Ascending aorta (tissue), 2 donors: ENCODE measurements around the gene GRPEL1. TPM values are rescaled to one million over a fixed set of nuclear protein-coding genes. Genes with fewer than 3 reads are reported as not detected.

Experiments
- DNase-seq, 2 donors: peaks; one replicate each; pipeline ENCODE4 v3.0.0-alpha.2; 2019; ENCODE audit warnings: low spot score in 2 of 2
- H3K27ac ChIP-seq, 2 donors: fragments of 200-600 bp; sonication (generic); one replicate each; pipeline ENCODE4 v1.5.1; 2016 to 2017; ENCODE audit warnings: mild to moderate bottlenecking in 1 of 2
- H3K27me3 ChIP-seq: fragments of 200-600 bp; sonication (generic); one replicate; pipeline ENCODE4 v1.5.1; 2017
- H3K36me3 ChIP-seq, 2 donors: fragments of 200-600 bp; sonication (generic); one replicate each; pipeline ENCODE4 v1.5.1; 2016
- H3K4me1 ChIP-seq, 2 donors: fragments of 200-600 bp; sonication (generic); one replicate each; pipeline ENCODE4 v1.5.1; 2016 to 2017; ENCODE audit warnings: mild to moderate bottlenecking in 1 of 2
- H3K4me3 ChIP-seq, 2 donors: fragments of 200-600 bp; sonication (generic); one replicate each; pipeline ENCODE4 v1.5.1; 2016 to 2017; ENCODE audit warnings: mild to moderate bottlenecking in 1 of 2
- H3K9me3 ChIP-seq, 2 donors: fragments of 200-600 bp; sonication (generic); one replicate each; pipeline ENCODE4 v1.5.1; 2016
- CTCF ChIP-seq, 3 experiments: fragments of 200-600 bp in 2 of 3; fragments of 450-650 bp in 1 of 3; sonication (generic) in 2 of 3; IDR thresholded peaks; one replicate each; pipeline ENCODE4 v1.5.1; 2016 to 2019; ENCODE audit warnings: antibody characterized with exemption in 3 of 3, mild to moderate bottlenecking in 1 of 3, moderate library complexity in 1 of 3
- intact Hi-C: fragments of 100-400 bp; cut with DNase I; formaldehyde crosslinking; loops from one replicate; pipeline ENCODE4 v1.15.1; 2023
- total RNA-seq: library from RNA; depleted of rRNA; stranded (reverse); fragments of >200 nt; gene quantifications from one replicate; pipeline ENCODE4 v1.1.0, GENCODE V29; 2016

Gene GRPEL1
- total RNA-seq, 1 donor from 2014 or later, result 42.5 TPM

- no peaks in the 10 kb centered on the region for H3K27me3 ChIP-seq
- no peaks in the 10 kb centered on the region for H3K9me3 ChIP-seq
- peaks cover 50 to 78% of the 10 kb centered on the region in 2 donors for H3K36me3 ChIP-seq
- TF ChIP-seq CTCF (IDR thresholded peaks at IDR 0.05), result no peak
- DNase-seq, result no peak
- H3K4me1 ChIP-seq, result no peaks in the 10 kb centered on the region
- H3K4me3 ChIP-seq, result no peak overlapping the region
- intact Hi-C loops, result no loop called here
- H3K27ac ChIP-seq, result no peak overlapping the region
Observed at GRCh38 chr4:7016086-7016485, 51.8 kb downstream of the GRPEL1 start.

- no peak overlapping the region for H3K4me3 ChIP-seq
- no peak for TF ChIP-seq CTCF (IDR thresholded peaks at IDR 0.05)
- peaks cover 49 to 78% of the 10 kb centered on the region in 2 donors for H3K36me3 ChIP-seq
- no peak overlapping the region for H3K27ac ChIP-seq
- H3K9me3 ChIP-seq, result no peaks in the 10 kb centered on the region
- intact Hi-C loops, result no loop called here
- DNase-seq, result no peak
- H3K27me3 ChIP-seq, result no peaks in the 10 kb centered on the region
- H3K4me1 ChIP-seq, result no peaks in the 10 kb centered on the region
Observed at GRCh38 chr4:7015383-7016035, 52.4 kb downstream of the GRPEL1 start.

GRCh38 chr4:7014815-7015214 is 53.0 kb downstream of the GRPEL1 start:
- H3K36me3 ChIP-seq, result peaks cover 49 to 85% of the 10 kb centered on the region in 2 donors

GRCh38 chr4:7013175-7013574 is 54.7 kb downstream of the GRPEL1 start:
- peaks cover 44 to 88% of the 10 kb centered on the region in 2 donors for H3K36me3 ChIP-seq
- H3K27ac ChIP-seq, result no peak overlapping the region
- no peaks in the 10 kb centered on the region for H3K9me3 ChIP-seq
- H3K4me3 ChIP-seq, result no peak overlapping the region
- intact Hi-C loops, result no loop called here
- no peaks in the 10 kb centered on the region for H3K4me1 ChIP-seq
- no peak for TF ChIP-seq CTCF (IDR thresholded peaks at IDR 0.05)
- DNase-seq, result no peak
- no peaks in the 10 kb centered on the region for H3K27me3 ChIP-seq

More at GRCh38 chr4:7014815-7015214, 53.0 kb downstream of the GRPEL1 start:
- intact Hi-C loops, result no loop called here
- no peaks in the 10 kb centered on the region for H3K9me3 ChIP-seq
- no peaks in the 10 kb centered on the region for H3K27me3 ChIP-seq
- no peak overlapping the region for H3K4me3 ChIP-seq
- TF ChIP-seq CTCF (IDR thresholded peaks at IDR 0.05), result no peak
- H3K27ac ChIP-seq, result no peak overlapping the region
- no peaks in the 10 kb centered on the region for H3K4me1 ChIP-seq
- no peak for DNase-seq

GRCh38 chr4:7009564-7009963 is 58.3 kb downstream of the GRPEL1 start:
- Histone ChIP-seq H3K36me3 (peaks cover 27 to 77% of the 10 kb centered on the region in 2 donors), H3K4me1 (no peaks in the 10 kb centered on the region), H3K27ac (no peak overlapping the region), H3K27me3 (no peaks in the 10 kb centered on the region), H3K4me3 (no peak overlapping the region), H3K9me3 (no peaks in the 10 kb centered on the region)
- no peak for TF ChIP-seq CTCF (IDR thresholded peaks at IDR 0.05)
- DNase-seq, result no peak
- intact Hi-C loops, result no loop called here

Other genes with a start within 250 kb of the GRPEL1 start
- gene TBC1D14, start 158.2 kb downstream of the GRPEL1 start, total RNA-seq, result 26.4 TPM
- 37.3 TPM for gene TADA2B, start 24.7 kb downstream of the GRPEL1 start, total RNA-seq
- 0.32 TPM for gene SORCS2, start 124.5 kb upstream of the GRPEL1 start, total RNA-seq